Transverse colon (tissue), 4 donors: ENCODE data around the gene ABTB2. TPM values are rescaled to one million over a fixed set of nuclear protein-coding genes. Genes with fewer than 3 reads are reported as not detected.

Source experiments
- DNase-seq: peaks from one replicate; pipeline ENCODE4 v3.0.0-alpha.2; 2019
- H3K27ac ChIP-seq, 4 donors: fragments of 200-600 bp; sonication (generic); 2 replicates each; pipeline ENCODE4 v1.5.1; 2016 to 2018; ENCODE audit warnings: inconsistent platforms in 4 of 4
- H3K27me3 ChIP-seq: fragments of 200-600 bp; sonication (generic); 2 replicates; pipeline ENCODE4 v1.5.1; 2017; ENCODE audit warnings: inconsistent platforms
- H3K36me3 ChIP-seq, 4 donors: fragments of 200-600 bp; sonication (generic); 2 replicates each; pipeline ENCODE4 v1.5.1; 2017 to 2019; ENCODE audit warnings: inconsistent platforms in 4 of 4
- H3K4me1 ChIP-seq, 4 donors: fragments of 200-600 bp; sonication (generic); 2 replicates each; pipeline ENCODE4 v1.5.1; 2017 to 2020; ENCODE audit warnings: inconsistent platforms in 4 of 4
- H3K4me3 ChIP-seq, 4 donors: fragments of 200-600 bp; sonication (generic); 1 replicate in 1 of 4; 2 replicates in 3 of 4; pipeline versions ENCODE4 v1.5.1 to v1.6.1; 2017 to 2019; ENCODE audit warnings: inconsistent platforms in 4 of 4
- H3K9me3 ChIP-seq, 2 donors: fragments of 200-600 bp; sonication (generic); 2 replicates each; pipeline ENCODE4 v1.5.1; 2017 to 2019; ENCODE audit warnings: inconsistent platforms in 2 of 2
- EP300 ChIP-seq: sonication (generic); formaldehyde crosslinking; IDR thresholded peaks from one replicate; pipeline ENCODE4 v1.6.1; 2017; ENCODE audit warnings: antibody characterized with exemption, low read depth
- POLR2A ChIP-seq: fragments of 450-650 bp; IDR thresholded peaks from one replicate; pipeline ENCODE4 v1.6.1; 2016; ENCODE audit warnings: antibody characterized with exemption, mild to moderate bottlenecking, moderate library complexity
- POLR2AphosphoS5 ChIP-seq, 3 donors: sonication (generic); formaldehyde crosslinking; IDR thresholded peaks; one replicate each; pipeline ENCODE4 v1.6.1; 2016; ENCODE audit warnings: antibody characterized with exemption in 3 of 3
- WGBS, 2 donors: methylation state at CpG; one replicate each; pipeline ENCODE4 v1.1.5; 2018; ENCODE audit warnings: low coverage in 1 of 2; 5-methylcytosine and 5-hydroxymethylcytosine counted together
- in situ Hi-C, 4 donors: fragments of 200-750 bp; cut with MboI; loops; one replicate each; pipeline versions ENCODE4 v1.15.0 to v1.15.1; 2017; ENCODE audit warnings: low sequenced_read_pairs in 3 of 4, low pct_ligation_motif_present in 1 of 4, low pct_unique_long_range_greater_than_20kb in 1 of 4
- intact Hi-C: fragments of 100-400 bp; cut with DNase I; formaldehyde crosslinking; loops from one replicate; pipeline ENCODE4 v1.15.1; 2023; ENCODE audit warnings: low total_unique reads
- small RNA-seq, 4 donors: library from RNA; depleted of rRNA; stranded (forward); fragments of <200 nt; gene quantifications; one replicate each; pipeline ENCODE3, GENCODE V24; 2016
- total RNA-seq, 4 donors: library from RNA; depleted of rRNA; stranded (reverse); fragments of >200 nt; gene quantifications; one replicate each; pipeline ENCODE4 v1.1.0, GENCODE V29; 2016
- TF ChIP-seq, protein P1 (sequence below), 5 experiments: fragments of 200-600 bp in 3 of 5; fragments of 450-650 bp in 2 of 5; sonication (generic) in 3 of 5; IDR thresholded peaks; 1 replicate in 2 of 5; 2 replicates in 3 of 5; pipeline ENCODE4 v1.5.1; 2016 to 2017; ENCODE audit warnings: antibody characterized with exemption in 5 of 5, inconsistent platforms in 3 of 5, mild to moderate bottlenecking in 2 of 5, moderate library complexity in 1 of 5

ABTB2 gene
- total RNA-seq, 4 donors from 2014 or later, result 0.60 to 41.9 (median 20.7) TPM

DNA sequence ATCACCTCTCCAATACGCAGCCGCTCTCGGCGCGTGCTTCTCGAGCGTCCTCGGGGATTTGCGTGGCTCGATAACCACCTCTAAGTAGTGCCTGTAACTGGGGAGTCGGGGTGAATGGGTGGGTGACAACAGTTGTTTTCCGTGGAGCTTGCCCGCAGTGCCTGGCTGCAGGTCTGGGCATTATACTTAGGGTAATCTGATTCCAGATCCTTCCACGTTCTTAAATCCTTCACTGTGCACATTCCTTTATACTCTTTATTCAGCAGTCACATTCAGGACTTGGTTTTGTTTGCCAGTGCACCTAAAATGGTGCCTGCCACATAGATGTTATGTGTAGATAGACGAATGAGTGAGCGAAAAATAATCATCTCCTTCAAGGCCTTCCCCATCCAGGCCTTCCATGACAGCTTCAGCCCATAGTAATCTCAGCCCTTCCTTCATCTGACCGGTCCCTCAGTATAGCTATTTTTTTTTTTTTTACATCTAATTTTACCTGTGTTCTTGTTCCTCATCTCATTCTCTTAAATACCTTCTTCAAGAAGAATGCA, 251.8 kb downstream of the ABTB2 start:
- H3K4me1 ChIP-seq, result peaks cover 7 to 24% (median 18%) of the 10 kb centered on the region in 4 donors
- H3K9me3 ChIP-seq, result no peaks in the 10 kb centered on the region
- WGBS, 2 donors, result 0 to 11% methylated on average over 3 to 17 of the region's 17 CpGs
- no peaks in the 10 kb centered on the region for H3K27me3 ChIP-seq
- peak overlapping the region; percentile 41 to 93 (median 75) for H3K4me3 ChIP-seq
- DNase-seq, result no peak
- in situ Hi-C loops, result loop anchor here in 3 of 4 donors (5.0 to 10.0 kb wide), 2 partner anchors 51 to 109 kb away; partner anchors contain the start of gene CAPRIN1 (in 2 of the 3)
- H3K27ac ChIP-seq, result peak overlapping the region; percentile 90 to 96 (median 92)
- intact Hi-C loops, result loop anchor here (5.0 kb wide), 1 partner anchor 54 kb away; the partner anchor contains the start of gene CAPRIN1
- peaks cover 0 to 19% (median 8%) of the 10 kb centered on the region in 4 donors for H3K36me3 ChIP-seq
- TF ChIP-seq POLR2A, result no peak
- TF ChIP-seq, protein P1, sequence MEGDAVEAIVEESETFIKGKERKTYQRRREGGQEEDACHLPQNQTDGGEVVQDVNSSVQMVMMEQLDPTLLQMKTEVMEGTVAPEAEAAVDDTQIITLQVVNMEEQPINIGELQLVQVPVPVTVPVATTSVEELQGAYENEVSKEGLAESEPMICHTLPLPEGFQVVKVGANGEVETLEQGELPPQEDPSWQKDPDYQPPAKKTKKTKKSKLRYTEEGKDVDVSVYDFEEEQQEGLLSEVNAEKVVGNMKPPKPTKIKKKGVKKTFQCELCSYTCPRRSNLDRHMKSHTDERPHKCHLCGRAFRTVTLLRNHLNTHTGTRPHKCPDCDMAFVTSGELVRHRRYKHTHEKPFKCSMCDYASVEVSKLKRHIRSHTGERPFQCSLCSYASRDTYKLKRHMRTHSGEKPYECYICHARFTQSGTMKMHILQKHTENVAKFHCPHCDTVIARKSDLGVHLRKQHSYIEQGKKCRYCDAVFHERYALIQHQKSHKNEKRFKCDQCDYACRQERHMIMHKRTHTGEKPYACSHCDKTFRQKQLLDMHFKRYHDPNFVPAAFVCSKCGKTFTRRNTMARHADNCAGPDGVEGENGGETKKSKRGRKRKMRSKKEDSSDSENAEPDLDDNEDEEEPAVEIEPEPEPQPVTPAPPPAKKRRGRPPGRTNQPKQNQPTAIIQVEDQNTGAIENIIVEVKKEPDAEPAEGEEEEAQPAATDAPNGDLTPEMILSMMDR (IDR thresholded peaks at IDR 0.05), result no peak
- no peak for TF ChIP-seq POLR2AphosphoS5 (IDR thresholded peaks at IDR 0.05)
- TF ChIP-seq EP300, result no peak

DNA sequence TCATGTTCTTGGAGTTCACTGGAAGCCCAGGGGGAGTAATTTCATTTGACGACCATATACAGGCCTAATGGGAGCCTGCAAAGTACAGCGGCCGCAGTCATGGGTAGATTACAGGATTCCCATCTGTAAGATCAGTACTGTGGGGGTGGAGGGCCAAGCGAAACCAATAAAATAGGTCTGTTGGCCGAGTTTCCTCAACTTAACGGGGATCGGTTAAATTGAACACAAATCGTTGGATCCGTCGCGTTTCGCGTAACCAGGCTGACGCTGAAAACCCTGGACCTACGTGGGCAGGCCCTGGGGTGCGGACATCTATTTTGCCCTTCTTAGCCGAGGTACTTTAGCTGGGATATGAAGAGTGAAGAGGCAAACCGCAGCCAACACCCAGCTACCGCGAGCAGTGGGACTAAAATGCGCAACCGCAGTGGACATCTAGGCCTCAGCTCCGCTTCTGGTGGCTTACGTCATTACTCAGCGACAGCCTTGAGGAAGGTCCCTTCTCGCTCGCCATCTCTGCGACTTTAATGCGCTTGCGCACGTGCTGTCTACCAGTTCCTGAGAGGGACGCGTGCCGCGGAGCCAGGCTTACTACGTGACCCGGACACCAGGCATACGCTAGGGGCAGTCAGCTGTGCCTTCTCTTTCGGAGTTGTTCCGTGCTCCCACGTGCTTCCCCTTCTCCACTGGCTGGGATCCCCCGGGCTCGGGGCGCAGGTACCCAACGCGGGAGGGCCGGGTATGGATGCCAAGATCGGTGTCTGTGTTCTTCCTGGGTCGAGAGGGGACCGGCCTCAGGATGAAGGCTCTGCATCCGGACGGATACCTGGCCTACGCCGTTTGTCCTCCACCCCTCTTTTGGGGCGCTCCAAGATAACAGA, 252.5 kb downstream of the ABTB2 start, which contains the start of gene NAT10:
NAT10 (plus strand) TSS at position 551 of the 878 bp plus-strand sequence. CDS start 2,597 bp downstream, outside the sequence.
- in situ Hi-C loops, result loop anchor here in 3 of 4 donors (5.0 to 10.0 kb wide), 2 partner anchors 51 to 108 kb away; partner anchors contain the start of gene CAPRIN1 (in 2 of the 3)
- peak within 1 kb of the TSS; percentile 90 to 96 (median 92) for H3K27ac ChIP-seq
- H3K27me3 ChIP-seq, result no peaks in the 10 kb centered on the region
- no peaks in the 10 kb centered on the region for H3K9me3 ChIP-seq
- H3K4me3 ChIP-seq, result peak within 1 kb of the TSS; percentile 41 to 93 (median 75)
- peaks cover 0 to 22% (median 10%) of the 10 kb centered on the region in 4 donors for H3K36me3 ChIP-seq
- TF ChIP-seq POLR2A (peak; percentile 93), EP300 (no peak), POLR2AphosphoS5 (IDR thresholded peaks at IDR 0.05) (peak; percentile 95 to 98 (median 97))
- TF ChIP-seq, protein P1 (IDR thresholded peaks at IDR 0.05), result peak in 3 of 5 experiments; percentile 14 to 50 (median 31)
- peaks cover 7 to 24% (median 18%) of the 10 kb centered on the region in 4 donors for H3K4me1 ChIP-seq
- intact Hi-C loops, result loop anchor here (5.0 kb wide), 1 partner anchor 53 kb away; the partner anchor contains the start of gene CAPRIN1
- 0 to 2% methylated on average over 11 to 55 of the region's 55 CpGs for WGBS, 2 donors
- DNase-seq, result peak; percentile 98

DNA sequence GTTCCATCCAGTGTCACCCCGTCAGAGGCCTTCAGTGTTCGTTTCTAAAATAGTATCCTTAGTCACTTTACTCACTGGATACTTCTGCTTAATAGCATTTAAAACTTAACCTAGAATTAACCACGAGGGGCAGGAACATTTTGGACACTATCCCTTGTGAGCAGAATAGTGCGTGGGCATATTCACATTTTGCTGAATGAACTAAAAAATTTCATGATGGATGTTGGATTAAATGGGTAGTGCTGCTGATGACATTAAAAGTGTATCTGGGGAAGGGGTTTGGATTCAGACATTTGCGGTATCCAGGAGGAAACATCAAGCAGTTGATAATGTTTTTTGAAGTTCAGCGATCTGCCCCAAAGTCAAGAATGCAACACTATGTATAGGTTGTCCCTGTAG, 253.1 kb downstream of the ABTB2 start:
- Histone ChIP-seq H3K4me1 (peaks cover 7 to 24% (median 18%) of the 10 kb centered on the region in 4 donors), H3K27ac (peak overlapping the region; percentile 90 to 96 (median 92)), H3K9me3 (no peaks in the 10 kb centered on the region), H3K4me3 (peak overlapping the region in 3 of 4 donors; percentile 72 to 93 (median 78)), H3K27me3 (no peaks in the 10 kb centered on the region), H3K36me3 (peaks cover 0 to 27% (median 11%) of the 10 kb centered on the region in 4 donors)
- WGBS, 2 donors, result 7 to 21% methylated on average over 6 of the region's 6 CpGs
- intact Hi-C loops, result loop anchor here (5.0 kb wide), 1 partner anchor 52 kb away; the partner anchor contains the start of gene CAPRIN1
- TF ChIP-seq EP300 (no peak), POLR2AphosphoS5 (IDR thresholded peaks at IDR 0.05) (no peak), POLR2A (no peak)
- TF ChIP-seq, protein P1 (IDR thresholded peaks at IDR 0.05), result no peak
- no peak for DNase-seq
- in situ Hi-C loops, result loop anchor here in 3 of 4 donors (5.0 to 10.0 kb wide), 2 partner anchors 50 to 107 kb away; partner anchors contain the start of gene CAPRIN1 (in 2 of the 3)

Small RNAs within 50 kb of the gene (small RNA-seq; reads per million reads assigned to genes)
- gene AL035079.1 (0 reads per million in 4 donors), gene RF00019 (0 reads per million in 4 donors)

Other genes starting within 250 kb of the ABTB2 start
- gene CAT, start 80.9 kb upstream of the ABTB2 start, total RNA-seq, result 100 to 1,000 TPM in 3 of 4 donors, 10 to 100 TPM in 1; 81.2 to 168 (median 133) TPM
- not detected for gene ELF5, start 155.8 kb upstream of the ABTB2 start, total RNA-seq